K562 (cell line): ENCODE measurements around the gene STIM1. TPM values are rescaled to one million over a fixed set of nuclear protein-coding genes. Genes with fewer than 3 reads are reported as not detected.
"Not testable (repeated sequence)": the region's sequence is repeated elsewhere in the genome, so short reads cannot be mapped to it uniquely, and the experiment has no call there.

Source experiments
- ATAC-seq: fragments of 200-7000 bp; cut with Tn5 transposase; 3 replicates; pipeline ENCODE4 v1.9.1; 2020; ENCODE audit warnings: moderate library complexity
- BruUV-seq: library from RNA; stranded (reverse); fragments of 400-500 nt; replicated peaks from 2 replicates; lab custom pipeline; 2021; lab: Mats Ljungman, UMichigan
- CTCF ChIA-PET: fragments of 300-600 bp; formaldehyde crosslinking; extraction: SDS; loops from one replicate; lab custom pipeline; 2021; ENCODE audit warnings: low intra/inter-chr PET ratio; lab: Yijun Ruan, JAX
- POLR2A ChIA-PET: fragments of 300-600, 350-650 bp; sonication (Branson Sonifier 250); formaldehyde crosslinking; extraction: SDS; loops from one replicate; lab custom pipeline; 2021; ENCODE audit warnings: antibody characterized with exemption, inconsistent platforms; lab: Yijun Ruan, JAX
- DNase-seq, 4 experiments: peaks; one replicate each; pipeline versions ENCODE4 v3.0.0 to v3.0.0-alpha.2; 2011 to 2018; ENCODE audit warnings: low spot score in 3 of 4, mixed read lengths in 3 of 4; ENCODE audit errors: extremely low read depth in 1 of 4
- FAIRE-seq: peaks from 2 replicates; lab custom pipeline; 2011; peaks lifted over from hg19 to GRCh38; lab: Jason Lieb, UNC
- H2AFZ ChIP-seq: 2 replicates; pipeline ENCODE4 v1.6.0; 2011; ENCODE audit warnings: low read depth, low read length, control low read depth, inconsistent platforms
- H3K27ac ChIP-seq: fragments of 200-600 bp; 3 replicates; pipeline ENCODE4 v1.8.0; 2011; ENCODE audit warnings: low read depth, mild to moderate bottlenecking, control low read depth, inconsistent platforms, low read length, moderate library complexity, mixed read lengths; ENCODE audit errors: extremely low read depth
- H3K27me3 ChIP-seq, 2 experiments: fragments of 300-600 bp in 1 of 2; 2 replicates in 1 of 2; 3 replicates in 1 of 2; pipeline versions ENCODE4 v1.6.0 to v1.8.0; 2011; ENCODE audit warnings: inconsistent platforms in 2 of 2, low read length in 2 of 2, mild to moderate bottlenecking in 1 of 2, mixed read lengths in 1 of 2, moderate library complexity in 1 of 2; ENCODE audit not compliant: control insufficient read depth in 2 of 2, insufficient read depth in 2 of 2
- H3K36me3 ChIP-seq: fragments of 300-600 bp; 3 replicates; pipeline ENCODE4 v1.8.0; 2011; ENCODE audit warnings: mild to moderate bottlenecking, low read length, inconsistent platforms; ENCODE audit not compliant: control insufficient read depth, insufficient read depth
- H3K4me1 ChIP-seq, 2 experiments: fragments of 200-600 bp in 1 of 2; replicated peaks in 1 of 2; 2 replicates in 1 of 2; 3 replicates in 1 of 2; pipeline versions ENCODE4 v1.5.1 to v1.8.0; 2011; ENCODE audit warnings: inconsistent platforms in 2 of 2, low read length in 2 of 2, mild to moderate bottlenecking in 1 of 2, mixed read lengths in 1 of 2, moderate library complexity in 1 of 2; ENCODE audit not compliant: control insufficient read depth in 2 of 2, insufficient read depth in 2 of 2
- H3K4me2 ChIP-seq: 2 replicates; pipeline ENCODE4 v1.6.1; 2011; ENCODE audit warnings: low read length, control low read depth, inconsistent platforms, mixed read lengths; ENCODE audit not compliant: insufficient read depth
- H3K4me3 ChIP-seq: fragments of 200-600 bp; sonication (generic), shearing (Covaris generic); 2 replicates; pipeline ENCODE4 v1.5.1; 2016; ENCODE audit warnings: control low read depth, inconsistent platforms
- H3K79me2 ChIP-seq: fragments of 200-600 bp; 3 replicates; pipeline ENCODE4 v1.8.0; 2011; ENCODE audit warnings: low read length, inconsistent platforms; ENCODE audit not compliant: control insufficient read depth, insufficient read depth
- H3K9ac ChIP-seq, 2 experiments: 2 replicates each; pipeline versions ENCODE4 v1.6.0 to v1.6.1; 2011; ENCODE audit warnings: low read depth in 2 of 2, low read length in 2 of 2, control low read depth in 1 of 2, inconsistent platforms in 1 of 2, mild to moderate bottlenecking in 1 of 2, mixed read lengths in 1 of 2; ENCODE audit not compliant: insufficient read depth in 1 of 2
- H3K9me1 ChIP-seq: one replicate; pipeline ENCODE4 v1.6.0; 2011; ENCODE audit warnings: inconsistent platforms, mild to moderate bottlenecking, low read length, moderate library complexity; ENCODE audit not compliant: control insufficient read depth, insufficient read depth
- H3K9me3 ChIP-seq: replicated peaks from 2 replicates; pipeline ENCODE4 v1.5.1; 2011; ENCODE audit warnings: low read depth, low read length, inconsistent platforms; ENCODE audit not compliant: control insufficient read depth, insufficient read depth
- H4K20me1 ChIP-seq: replicated peaks from 2 replicates; pipeline ENCODE4 v1.6.1; 2011; ENCODE audit warnings: low read length, inconsistent platforms, mixed read lengths; ENCODE audit not compliant: control insufficient read depth, insufficient read depth
- BCOR ChIP-seq: fragments of 450-650 bp; IDR thresholded peaks from 2 replicates; pipeline ENCODE4 v1.6.1; 2016
- KDM1A ChIP-seq, 2 experiments: fragments of 450-650 bp; IDR thresholded peaks; 2 replicates each; pipeline ENCODE4 v1.6.1; 2016; ENCODE audit warnings: mild to moderate bottlenecking in 2 of 2
- SMARCA5 ChIP-seq: fragments of 450-650 bp; IDR thresholded peaks from 2 replicates; pipeline ENCODE4 v1.6.1; 2016
- ZNF121 ChIP-seq: sonication (generic); formaldehyde crosslinking; conservative IDR thresholded peaks from 2 replicates; pipeline ENCODE4 v1.8.0; 2022; ENCODE audit warnings: missing genetic modification reagents
- ZNF512 ChIP-seq: IDR thresholded peaks from 2 replicates; pipeline ENCODE4 v1.6.1; 2016; ENCODE audit warnings: missing genetic modification characterization, missing compliant biosample characterization
- WGBS: fragments of 100-300 bp; shearing (Covaris generic); methylation state at CpG from one replicate; pipeline ENCODE4 v1.1.6; 2016; ENCODE audit warnings: low coverage, mixed read lengths; ENCODE audit not compliant: insufficient coverage; ENCODE audit errors: missing lambda C conversion rate; 5-methylcytosine and 5-hydroxymethylcytosine counted together
- in situ Hi-C: fragments of 300-500 bp; cut with MboI; formaldehyde crosslinking; loops from 4 replicates; pipeline ENCODE4 v1.15.0; 2018; ENCODE audit warnings: inconsistent platforms, mixed read lengths
- intact Hi-C: fragments of 100-400 bp; cut with micrococcal nuclease; formaldehyde crosslinking; loops from 2 replicates; pipeline ENCODE4 v1.14.2; 2022
- polyA plus RNA-seq, 8 experiments: library from polyadenylated mRNA; depleted of rRNA in 4 of 8; stranded (reverse) in 5 of 8; unstranded in 3 of 8; fragments of >200 nt; fragmentation: Nextera tagmentation in 2 of 8; fragmentation: Illumina TruSeq in 1 of 8; extraction: Ambion mirVana in 2 of 8; extraction: Trizol in 1 of 8; gene quantifications; 2 replicates each; pipeline versions ENCODE4 v1.2.1 to v1.2.3, GENCODE V29; 2011 to 2014; ENCODE audit warnings: inconsistent platforms in 1 of 8, missing spikeins in 1 of 8
- total RNA-seq, 7 experiments: library from RNA; depleted of rRNA in 6 of 7; stranded (reverse); fragments of >200 nt in 6 of 7; fragmentation: Illumina TruSeq in 2 of 7; extraction: Trizol in 2 of 7; gene quantifications; 2 replicates each; pipeline versions ENCODE4 v1.2.1 to v1.2.3, GENCODE V29; 2011 to 2021; ENCODE audit warnings: low replicate concordance in 1 of 7

Gene STIM1
- total and polyA plus RNA-seq, 9 of the 15 experiments (the other 6 are each of a cell fraction or from before 2014, with no cell fraction given), result 7.7 to 50.5 (median 22.5) TPM

GRCh38 chr11:3814832-3815231 lies 40.6 kb upstream of the STIM1 start:
- H3K4me2 ChIP-seq, H3K9me1 ChIP-seq, H4K20me1 ChIP-seq, H3K9me3 ChIP-seq, FAIRE-seq, intact Hi-C loops, H3K79me2 ChIP-seq, BruUV-seq, H3K9ac ChIP-seq, H2AFZ ChIP-seq, ATAC-seq, H3K27me3 ChIP-seq, CTCF ChIA-PET, DNase-seq, H3K27ac ChIP-seq, H3K4me3 ChIP-seq: not testable (repeated sequence)
- 50% methylated on average over 4 of the region's 5 CpGs for WGBS
- POLR2A ChIA-PET, result interaction anchor here (1.5 kb wide), 1 partner anchor 9 kb away, joined by 4 read pairs; no protein-coding TSS in a partner anchor
- Histone ChIP-seq H3K4me1 (peaks cover 9 to 23% of the 10 kb centered on the region in 2 experiments), H3K36me3 (peaks cover 19% of the 10 kb centered on the region)
- TF ChIP-seq ZNF121 (CRISPR knock-in tag), result peak; percentile 97
- peak; percentile 96 for TF ChIP-seq ZNF512
- TF ChIP-seq KDM1A (IDR thresholded peaks at IDR 0.05), result peak; percentile 34 to 38; a peak in 1 of 4 replicates
- peak; percentile 56; the same call in 1 of the 2 replicates for TF ChIP-seq SMARCA5
- TF ChIP-seq BCOR, result peak; percentile 82
- in situ Hi-C loops, result loop anchor here (25.0 kb wide), 1 partner anchor 353 kb away; no protein-coding TSS in a partner anchor
